GM12891 (cell line): ENCODE measurements around the gene WDR26.

Experiments
- PAX5 ChIP-seq: IDR thresholded peaks from 2 replicates; pipeline ENCODE4 v1.6.1; 2011; ENCODE audit warnings: low read length, moderate library complexity, mild to moderate bottlenecking; ENCODE audit not compliant: insufficient read depth, severe bottlenecking
- POLR2A ChIP-seq: IDR thresholded peaks from 2 replicates; pipeline ENCODE4 v1.6.1; 2011; ENCODE audit warnings: low read depth, low read length, control low read depth
- POLR2AphosphoS5 ChIP-seq: IDR thresholded peaks from 2 replicates; pipeline ENCODE4 v1.6.1; 2011; ENCODE audit warnings: low read depth, low read length, control low read depth
- POU2F2 ChIP-seq: IDR thresholded peaks from 2 replicates; pipeline ENCODE4 v1.6.1; 2011; ENCODE audit warnings: low read depth, mild to moderate bottlenecking, control low read depth, low read length, moderate library complexity
- TAF1 ChIP-seq: IDR thresholded peaks from 2 replicates; pipeline ENCODE4 v1.6.1; 2011; ENCODE audit warnings: low read depth, low read length, control low read depth

DNA sequence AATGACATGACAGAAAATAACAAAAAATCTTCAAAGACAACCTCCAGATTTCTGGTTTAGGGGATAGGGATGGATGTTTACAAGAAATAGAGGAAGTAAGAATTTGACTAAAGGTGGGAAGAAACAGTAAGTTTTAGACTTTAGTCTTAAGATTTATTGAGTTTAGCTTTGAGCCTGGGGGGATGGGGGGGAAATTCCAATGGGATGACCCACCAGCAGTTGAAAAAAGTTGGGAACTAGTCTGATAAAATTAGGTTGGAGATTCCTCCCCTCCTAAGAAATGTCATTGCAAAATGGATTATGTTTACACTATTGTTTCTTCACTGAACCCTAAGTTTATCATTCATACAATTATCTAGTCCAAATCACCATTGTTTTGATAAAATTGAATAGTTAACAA is 28.4 kb downstream of the WDR26 start:
- TF ChIP-seq POU2F2 (no peak), POLR2A (no peak), POLR2AphosphoS5 (no peak), TAF1 (no peak), PAX5 (no peak)
